Measurements from ENCODE around the gene TNIP2. TPM values are rescaled to one million over a fixed set of nuclear protein-coding genes. Genes with fewer than 3 reads are reported as not detected.

TNIP2 gene
- total and polyA plus RNA-seq, 2 of the 13 experiments (the other 11 are each of a cell fraction or from before 2014, with no cell fraction given): 25.6 to 38.0 TPM

DNA sequence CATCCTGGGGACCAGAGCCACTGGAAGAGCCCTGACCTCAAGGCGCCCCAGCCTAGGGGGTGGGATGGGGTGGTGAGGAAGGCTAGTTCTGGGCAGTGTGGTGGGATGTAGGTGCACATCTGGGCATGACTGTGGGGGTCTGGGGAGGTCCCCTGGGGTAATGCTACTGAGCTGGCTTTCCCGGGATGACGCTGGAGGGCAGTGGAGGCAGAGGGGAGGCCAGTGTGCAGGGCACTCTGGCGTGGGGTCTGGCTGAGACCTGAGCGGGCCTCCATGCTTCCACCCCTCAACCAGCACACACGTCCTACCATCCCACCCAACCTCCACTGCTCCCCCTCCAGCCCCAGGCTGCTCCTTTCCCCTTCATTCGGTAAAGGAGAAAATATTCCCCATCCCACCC lies 32.0 kb upstream of the TNIP2 start:
- H3K4me2 ChIP-seq (ENCODE audit: low read depth, low read length): peak overlapping the region; percentile 67
- H3K4me3 ChIP-seq (replicated peaks in 1 of 3; ENCODE audit: insufficient read depth in 1 of 3, low read depth in 2 of 3, low read length in 3 of 3): peak overlapping the region in 1 of 3 experiments; percentile 61; a peak in 1 of 6 replicates
- peak; percentile 3; the same call in 1 of the 2 replicates for TF ChIP-seq ZNF687 (CRISPR knock-in tag; IDR thresholded peaks at IDR 0.05)
- TF ChIP-seq NFE2L1 (CRISPR knock-in tag; IDR thresholded peaks at IDR 0.05; ENCODE audit: borderline replicate concordance): peak; percentile 30; the same call in 1 of the 2 replicates
- no peak for TF ChIP-seq DDIT3 (CRISPR knock-in tag; IDR thresholded peaks at IDR 0.05)
- TF ChIP-seq MXD4 (CRISPR knock-in tag; IDR thresholded peaks at IDR 0.05): no peak
- TF ChIP-seq JDP2 (CRISPR knock-in tag; IDR thresholded peaks at IDR 0.05; ENCODE audit: borderline replicate concordance): no peak
- TF ChIP-seq SMARCC2 (IDR thresholded peaks at IDR 0.05): no peak
- TF ChIP-seq ZBTB25 (CRISPR knock-in tag; IDR thresholded peaks at IDR 0.05): no peak
- no peak for TF ChIP-seq ADNP (CRISPR knock-in tag; IDR thresholded peaks at IDR 0.05)
- H3K27me3 ChIP-seq (ENCODE audit: control insufficient read depth in 1 of 2, insufficient read depth in 2 of 2, low read length in 2 of 2): no peaks in the 10 kb centered on the region
- in situ Hi-C loops (cut with HindIII; ENCODE audit: extremely low pct_ligation_motif_present, low pct_unique_long_range_greater_than_20kb): no loop called here
- ChIA-PET CTCF (ENCODE audit: low intra/inter-chr PET ratio, low total read pairs) (no interaction called here), POLR2A (interaction anchor here (1.0 to 1.1 kb wide), 2 partner anchors 13 to 252 kb away, joined by 3 read pairs; no protein-coding TSS in a partner anchor)
- H3K9ac ChIP-seq (ENCODE audit: insufficient read depth, low read depth, low read length): 0 out of 2 replicates have a peak overlapping the region, but pooled peaks have one; percentile 31
- no peak overlapping the region for H2AFZ ChIP-seq (ENCODE audit: low read length)
- ATAC-seq (no peak), DNase-seq (ENCODE audit: low spot score) (no peak), FAIRE-seq (no peak)
- H4K20me1 ChIP-seq (ENCODE audit: insufficient read depth, low read length): no peaks in the 10 kb centered on the region
- peaks cover 80% of the 10 kb centered on the region for H3K4me1 ChIP-seq (ENCODE audit: insufficient read depth, low read length)
- no TSS peak for BruUV-seq (replicated peaks)
- H3K36me3 ChIP-seq (replicated peaks in 1 of 2; ENCODE audit: control insufficient read depth in 1 of 2, insufficient read depth in 2 of 2, low read length in 2 of 2): no peaks in the 10 kb centered on the region
- 29% methylated on average over 3 of the region's 7 CpGs for WGBS (ENCODE audit: low lambda C conversion rate)
- no peaks in the 10 kb centered on the region for H3K9me3 ChIP-seq (ENCODE audit: low read length)
- H3K79me2 ChIP-seq (ENCODE audit: insufficient read depth, low read length): no peaks in the 10 kb centered on the region
- no peak overlapping the region for H3K27ac ChIP-seq (ENCODE audit: extremely low read length, insufficient read depth, low read length)
- intact Hi-C loops (cut with micrococcal nuclease; ENCODE audit: unreplicated experiment): no loop called here
